ENCODE results near the gene THAP12. TPM values are rescaled to one million over a fixed set of nuclear protein-coding genes. Genes with fewer than 3 reads are reported as not detected.

The THAP12 gene
- total RNA-seq, 1 donor from 2014 or later: 19.0 TPM

GRCh38 chr11:76313913-76314740 lies 66.8 kb downstream of the THAP12 start:
- DNase-seq (no peak), ATAC-seq (no peak)
- intact Hi-C loops (cut with micrococcal nuclease): loop anchor here (10.0 kb wide), 1 partner anchor 419 kb away; no protein-coding TSS in a partner anchor

DNA sequence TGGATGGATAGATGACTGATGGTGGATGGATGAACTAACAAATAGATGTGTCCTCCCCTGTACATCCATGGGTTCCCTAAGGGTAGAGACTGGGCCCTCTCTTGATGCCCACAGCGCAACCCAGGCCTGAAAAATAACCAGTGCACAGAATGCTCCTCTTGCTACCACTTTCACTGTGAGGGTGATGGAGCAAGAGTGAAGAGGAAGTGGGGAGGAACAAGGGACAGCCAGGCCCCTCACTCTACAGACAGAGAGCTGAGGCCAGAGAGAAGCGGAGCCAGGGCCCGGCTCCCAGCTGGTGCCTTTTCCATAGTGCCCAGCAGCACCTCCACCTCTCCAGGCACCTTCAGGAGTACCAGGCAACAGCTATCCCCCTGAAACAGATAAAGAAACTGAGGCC lies 67.7 kb downstream of the THAP12 start:
- intact Hi-C loops (cut with micrococcal nuclease): loop anchor here (10.0 kb wide), 1 partner anchor 418 kb away; no protein-coding TSS in a partner anchor

DNA sequence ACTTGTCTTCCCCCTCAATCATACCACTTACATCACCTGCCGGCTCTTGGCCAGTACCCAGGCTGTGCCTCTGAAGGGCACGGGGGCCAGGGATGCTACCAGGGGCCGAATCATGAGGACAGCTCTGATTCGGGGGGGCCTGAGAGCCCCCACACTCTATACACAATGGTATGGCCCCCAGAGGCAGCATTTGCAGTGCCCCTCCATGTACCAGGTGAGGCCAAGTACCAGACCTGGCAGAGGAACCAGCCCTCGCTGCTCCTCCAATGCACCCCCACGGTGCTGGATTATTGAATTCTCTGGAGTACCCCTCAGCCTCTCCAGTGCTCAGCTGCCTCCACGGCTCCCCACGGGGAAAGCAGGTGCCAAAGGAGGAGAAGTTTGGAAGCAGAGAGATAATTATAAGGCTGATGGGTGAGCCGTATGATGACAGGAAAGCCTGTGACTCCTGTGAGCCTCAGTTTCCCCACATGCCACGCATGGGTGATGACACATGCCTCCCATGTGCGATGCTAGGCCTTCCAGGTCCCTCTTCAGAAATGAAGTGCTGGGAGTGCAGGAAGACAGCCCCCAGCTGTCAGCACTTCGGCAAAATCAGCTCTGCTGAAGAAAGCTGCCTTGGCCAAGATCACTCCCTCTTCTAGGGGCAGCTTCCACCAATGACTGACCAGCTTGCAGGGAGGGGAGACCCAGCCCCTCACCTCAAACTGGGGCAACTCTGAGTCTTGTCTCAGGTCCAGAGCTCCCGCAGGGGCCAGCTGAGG lies 69.9 kb downstream of the THAP12 start:
- DNase-seq: no peak
- intact Hi-C loops (cut with micrococcal nuclease): loop anchor here (10.0 kb wide), 1 partner anchor 416 kb away; no protein-coding TSS in a partner anchor
- no peak for ATAC-seq

More for the DNA sequence above, 67.7 kb downstream of the THAP12 start:
- DNase-seq: no peak
- no peak for ATAC-seq

GRCh38 chr11:76307978-76308747 lies 72.8 kb downstream of the THAP12 start:
- ATAC-seq (no peak), DNase-seq (no peak)
- intact Hi-C loops (cut with micrococcal nuclease): no loop called here

DNA sequence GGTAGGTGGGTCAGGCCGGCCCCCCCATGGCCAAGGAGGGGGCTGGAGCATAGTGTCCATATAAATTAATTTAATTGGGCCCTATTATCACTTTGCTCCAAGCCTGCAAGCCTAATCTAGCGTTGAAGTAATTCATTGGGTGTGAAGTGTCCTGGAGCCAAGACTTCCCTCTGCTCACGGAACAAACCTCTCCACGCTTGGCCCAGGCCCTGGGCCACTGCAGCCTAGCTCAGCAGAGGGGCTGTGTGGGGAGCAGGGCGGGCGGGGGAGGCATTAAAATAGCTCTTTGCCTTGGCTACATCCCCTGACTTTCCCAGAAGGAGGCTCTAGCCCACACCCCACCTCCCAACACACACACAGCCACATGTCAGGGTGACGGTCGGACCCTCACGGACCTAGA lies 73.5 kb downstream of the THAP12 start:
- DNase-seq (peak; percentile 80), ATAC-seq (peak; percentile 98)
- intact Hi-C loops (cut with micrococcal nuclease): no loop called here

DNA sequence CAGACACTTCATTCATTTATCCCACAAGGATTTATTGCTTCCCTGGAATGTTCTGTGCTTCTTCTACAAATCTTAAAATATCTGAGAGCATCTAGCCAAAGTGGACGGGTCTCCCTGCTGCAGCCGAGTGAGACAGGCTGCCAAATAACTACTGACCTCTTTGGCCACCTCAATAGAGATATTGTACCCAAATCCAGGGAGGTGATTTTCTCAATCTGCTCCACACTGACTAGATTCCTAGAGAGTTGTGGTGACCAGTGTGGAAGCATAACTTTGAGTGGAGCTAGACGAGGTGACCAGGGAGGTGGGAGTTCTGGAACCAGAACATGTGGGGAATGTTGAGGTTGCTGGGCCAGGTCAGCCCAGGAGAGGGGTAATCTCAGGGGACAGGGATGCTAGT lies 77.5 kb downstream of the THAP12 start:
- no peak for DNase-seq

GRCh38 chr11:76302996-76303395 lies 77.9 kb downstream of the THAP12 start:
- DNase-seq (no peak), ATAC-seq (no peak)
- intact Hi-C loops (cut with micrococcal nuclease): no loop called here

More for the DNA sequence above, 77.5 kb downstream of the THAP12 start:
- no peak for ATAC-seq
- intact Hi-C loops (cut with micrococcal nuclease): no loop called here

Other genes starting within 250 kb of the THAP12 start
- gene WNT11, start 174.6 kb downstream of the THAP12 start, total RNA-seq: 15.2 TPM
- gene GVQW3, start 191 bp upstream of the THAP12 start, total RNA-seq: 2.3 TPM
- 20.2 TPM for gene EMSY, start 63.9 kb upstream of the THAP12 start, total RNA-seq

Measured in left ventricle myocardium superior (tissue), 1 donor.